ENCODE data around the gene TNFRSF14. TPM values are rescaled to one million over a fixed set of nuclear protein-coding genes. Genes with fewer than 3 reads are reported as not detected.

Gene TNFRSF14
- total RNA-seq, 1 donor from 2014 or later, result 0.36 TPM

DNA sequence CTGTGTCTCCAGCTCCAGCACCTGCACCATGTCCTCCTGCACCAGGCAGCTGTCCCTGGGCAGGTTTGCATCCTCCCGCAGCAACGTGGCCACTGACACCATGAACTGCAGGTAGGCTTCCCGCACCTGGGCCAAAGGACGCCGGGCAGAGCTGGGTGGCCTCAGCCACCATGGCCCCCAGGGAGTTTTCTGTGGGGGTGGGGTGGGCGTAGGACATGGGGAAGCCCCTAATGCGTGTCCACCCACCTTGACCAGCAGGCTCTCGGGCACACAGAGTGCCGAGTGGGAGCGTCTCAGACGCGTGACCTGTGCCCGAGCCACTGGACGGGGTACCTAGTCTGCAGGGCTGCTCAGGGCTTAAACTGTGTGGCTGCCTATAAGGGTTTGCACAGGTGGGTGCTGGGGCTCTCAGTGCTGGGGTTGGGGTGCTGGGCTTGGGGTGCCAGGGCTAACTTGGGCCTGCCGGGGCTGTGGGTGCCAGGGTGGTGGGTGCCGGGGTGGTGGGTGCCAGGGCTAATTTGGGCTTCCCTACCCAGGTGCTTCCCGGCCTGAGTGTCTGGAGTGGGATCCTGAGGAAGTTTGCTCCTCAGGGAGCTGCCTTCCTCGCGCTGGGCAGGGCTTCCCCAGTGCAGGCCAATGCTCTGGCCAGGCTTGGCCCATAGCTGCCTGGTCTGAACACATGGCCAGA is 48.1 kb downstream of the TNFRSF14 start:
- Histone ChIP-seq H3K36me3 (ENCODE audit: insufficient read depth, low read length) (no peaks in the 10 kb centered on the region), H3K79me2 (ENCODE audit: insufficient read depth, low read length) (no peaks in the 10 kb centered on the region), H3K27me3 (ENCODE audit: insufficient read depth, low read length) (no peaks in the 10 kb centered on the region), H3K9ac (ENCODE audit: low read length) (no peak overlapping the region), H3K4me1 (ENCODE audit: insufficient read depth, low read length) (no peaks in the 10 kb centered on the region), H3K9me3 (ENCODE audit: insufficient read depth, low read depth, low read length) (no peaks in the 10 kb centered on the region), H3K4me3 (ENCODE audit: insufficient read depth, low read depth, low read length) (no peak overlapping the region), H4K20me1 (ENCODE audit: insufficient read depth, low read length) (no peaks in the 10 kb centered on the region), H2AFZ (ENCODE audit: low read depth, low read length) (no peak overlapping the region), H3K27ac (ENCODE audit: low read depth, low read length) (no peak overlapping the region), H3K4me2 (ENCODE audit: low read length) (no peak overlapping the region)
- Mint-ChIP-seq H3K9me3 (ENCODE audit: unreplicated experiment) (peaks cover 2% of the 10 kb centered on the region), H3K36me3 (ENCODE audit: low read depth, unreplicated experiment) (no peaks in the 10 kb centered on the region), H3K4me1 (ENCODE audit: low read depth, unreplicated experiment) (no peaks in the 10 kb centered on the region), H3K27me3 (ENCODE audit: low read depth, unreplicated experiment) (peaks cover 18% of the 10 kb centered on the region), H3K27ac (ENCODE audit: unreplicated experiment) (no peak overlapping the region), H3K4me3 (ENCODE audit: unreplicated experiment) (no peak overlapping the region)
- TF ChIP-seq EZH2 (IDR thresholded peaks at IDR 0.05; ENCODE audit: insufficient read depth, low read length), result no peak
- TF ChIP-seq, protein P1, sequence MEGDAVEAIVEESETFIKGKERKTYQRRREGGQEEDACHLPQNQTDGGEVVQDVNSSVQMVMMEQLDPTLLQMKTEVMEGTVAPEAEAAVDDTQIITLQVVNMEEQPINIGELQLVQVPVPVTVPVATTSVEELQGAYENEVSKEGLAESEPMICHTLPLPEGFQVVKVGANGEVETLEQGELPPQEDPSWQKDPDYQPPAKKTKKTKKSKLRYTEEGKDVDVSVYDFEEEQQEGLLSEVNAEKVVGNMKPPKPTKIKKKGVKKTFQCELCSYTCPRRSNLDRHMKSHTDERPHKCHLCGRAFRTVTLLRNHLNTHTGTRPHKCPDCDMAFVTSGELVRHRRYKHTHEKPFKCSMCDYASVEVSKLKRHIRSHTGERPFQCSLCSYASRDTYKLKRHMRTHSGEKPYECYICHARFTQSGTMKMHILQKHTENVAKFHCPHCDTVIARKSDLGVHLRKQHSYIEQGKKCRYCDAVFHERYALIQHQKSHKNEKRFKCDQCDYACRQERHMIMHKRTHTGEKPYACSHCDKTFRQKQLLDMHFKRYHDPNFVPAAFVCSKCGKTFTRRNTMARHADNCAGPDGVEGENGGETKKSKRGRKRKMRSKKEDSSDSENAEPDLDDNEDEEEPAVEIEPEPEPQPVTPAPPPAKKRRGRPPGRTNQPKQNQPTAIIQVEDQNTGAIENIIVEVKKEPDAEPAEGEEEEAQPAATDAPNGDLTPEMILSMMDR (IDR thresholded peaks at IDR 0.05; ENCODE audit: insufficient read depth, low read depth, low read length), result no peak
- FAIRE-seq (no peak), DNase-seq (ENCODE audit: low read depth) (no peak)

GRCh38 chr1:2604844-2605508 is 48.8 kb downstream of the TNFRSF14 start:
- Histone ChIP-seq H3K4me2 (ENCODE audit: low read length) (no peak overlapping the region), H3K27me3 (ENCODE audit: insufficient read depth, low read length) (no peaks in the 10 kb centered on the region), H3K9me3 (ENCODE audit: insufficient read depth, low read depth, low read length) (no peaks in the 10 kb centered on the region), H2AFZ (ENCODE audit: low read depth, low read length) (no peak overlapping the region), H3K4me1 (ENCODE audit: insufficient read depth, low read length) (no peaks in the 10 kb centered on the region), H3K9ac (ENCODE audit: low read length) (no peak overlapping the region), H3K4me3 (ENCODE audit: insufficient read depth, low read depth, low read length) (no peak overlapping the region), H3K27ac (ENCODE audit: low read depth, low read length) (no peak overlapping the region), H4K20me1 (ENCODE audit: insufficient read depth, low read length) (no peaks in the 10 kb centered on the region), H3K79me2 (ENCODE audit: insufficient read depth, low read length) (no peaks in the 10 kb centered on the region), H3K36me3 (ENCODE audit: insufficient read depth, low read length) (no peaks in the 10 kb centered on the region)
- Mint-ChIP-seq H3K36me3 (ENCODE audit: low read depth, unreplicated experiment) (no peaks in the 10 kb centered on the region), H3K27me3 (ENCODE audit: low read depth, unreplicated experiment) (peaks cover 21% of the 10 kb centered on the region), H3K27ac (ENCODE audit: unreplicated experiment) (no peak overlapping the region), H3K4me1 (ENCODE audit: low read depth, unreplicated experiment) (no peaks in the 10 kb centered on the region), H3K4me3 (ENCODE audit: unreplicated experiment) (no peak overlapping the region), H3K9me3 (ENCODE audit: unreplicated experiment) (peaks cover 2% of the 10 kb centered on the region)
- TF ChIP-seq, protein P1 (IDR thresholded peaks at IDR 0.05; ENCODE audit: insufficient read depth, low read depth, low read length), result no peak
- TF ChIP-seq EZH2 (IDR thresholded peaks at IDR 0.05; ENCODE audit: insufficient read depth, low read length), result no peak
- FAIRE-seq (no peak), DNase-seq (ENCODE audit: low read depth) (no peak)
